ENCODE measurements around the gene RHBDL2. TPM values are rescaled to one million over a fixed set of nuclear protein-coding genes. Genes with fewer than 3 reads are reported as not detected.

Gene RHBDL2
- total and polyA plus RNA-seq, 10 of the 15 experiments (the other 5 are each of a cell fraction or from before 2014, with no cell fraction given) = 0.05 TPM; not detected in 9

DNA sequence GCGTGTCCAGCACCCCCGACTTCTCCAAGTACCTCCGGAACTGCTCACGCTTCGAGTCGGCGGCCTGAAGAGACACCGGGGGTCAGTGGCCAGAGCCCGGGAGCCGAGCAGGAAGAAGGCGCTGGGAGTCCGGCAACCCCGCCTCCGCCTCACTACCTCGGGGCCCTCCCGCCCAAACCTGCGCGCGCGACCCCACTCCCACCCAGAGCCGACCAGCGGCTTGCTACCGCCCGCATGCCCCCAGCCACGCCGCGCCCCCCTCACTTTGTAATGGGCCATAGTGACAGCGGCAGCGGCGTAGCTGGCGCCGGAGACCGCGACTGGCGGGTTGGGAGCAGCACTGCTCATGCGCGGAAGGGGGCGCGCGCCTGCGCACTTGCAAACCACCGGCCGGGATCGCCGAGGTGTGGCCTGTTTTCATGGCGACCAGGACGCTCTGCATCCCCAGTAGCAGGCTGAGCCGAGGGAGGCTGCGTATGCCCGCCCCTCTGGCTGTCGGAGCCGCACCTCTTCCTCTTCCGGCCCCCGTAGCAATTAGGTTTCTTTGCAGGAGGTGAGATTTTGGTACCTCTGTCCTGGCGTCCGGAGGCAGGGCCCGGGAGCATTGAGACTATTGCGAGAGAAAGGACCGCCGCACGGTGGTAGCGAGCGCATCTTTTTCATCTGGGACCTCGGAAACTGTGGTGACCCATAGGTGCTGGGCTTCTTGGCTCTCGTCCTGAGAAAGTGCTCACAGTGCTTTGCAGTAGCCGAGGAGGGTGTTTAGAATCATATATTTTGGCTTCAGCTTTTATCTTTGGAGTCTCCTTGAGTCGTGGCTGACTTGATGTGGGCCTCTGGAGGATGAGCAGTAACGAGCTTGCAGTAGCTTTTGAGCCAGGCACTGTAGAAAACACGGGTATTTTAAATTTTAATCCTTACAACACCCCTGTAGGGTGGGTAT, 68.3 kb downstream of the RHBDL2 start, which contains the start of gene MYCBP:
TSS of gene MYCBP (minus strand) at position 322 of the 943 bp plus-strand sequence. CDS start at position 279, 43 bp downstream.
- in situ Hi-C loops (cut with MboI) = no loop called here
- intact Hi-C loops (cut with micrococcal nuclease; ENCODE audit: unreplicated experiment) = loop anchor here (2.0 to 5.0 kb wide), 2 partner anchors 14 to 119 kb away; partner anchors contain the start of genes AKIRIN1 and RRAGC
- Histone ChIP-seq H4K20me1 (ENCODE audit: control insufficient read depth, insufficient read depth) (no peaks in the 10 kb centered on the region), H3K27ac (ENCODE audit: control insufficient read depth, insufficient read depth) (peak within 1 kb of the TSS; percentile 78), H3K9me3 (replicated peaks; ENCODE audit: control insufficient read depth, insufficient read depth, low read length) (no peaks in the 10 kb centered on the region), H3K4me1 (ENCODE audit: control insufficient read depth, insufficient read depth, low read length) (peaks cover 17% of the 10 kb centered on the region), H3K4me3 (peak within 1 kb of the TSS; percentile 82), H3K36me3 (ENCODE audit: control insufficient read depth in 2 of 2, insufficient read depth in 2 of 2, low read length in 1 of 2) (no peaks in the 10 kb centered on the region), H3K4me2 (ENCODE audit: control insufficient read depth, insufficient read depth) (peak within 1 kb of the TSS; percentile 97), H3K9ac (ENCODE audit: control insufficient read depth, insufficient read depth, low read length) (peak within 1 kb of the TSS; percentile 83), H2AFZ (ENCODE audit: control insufficient read depth, low read depth, low read length) (peak within 1 kb of the TSS; percentile 95), H3K27me3 (replicated peaks in 1 of 2; ENCODE audit: control insufficient read depth in 2 of 2, insufficient read depth in 2 of 2, low read length in 1 of 2) (no peaks in the 10 kb centered on the region), H3K79me2 (ENCODE audit: control insufficient read depth, insufficient read depth, low read length) (peaks cover 23% of the 10 kb centered on the region)
- RAD21 ChIA-PET (ENCODE audit: unreplicated experiment) = interaction anchor here (1.0 to 2.3 kb wide), 7 partner anchors 14 to 233 kb away, joined by 3 to 5 read pairs (median 4); partner anchors contain the start of genes NDUFS5 and RRAGC
- BruUV-seq (replicated peaks) = TSS peak; percentile 76
- SMC1A ChIA-PET (ENCODE audit: uncharacterized antibody, unreplicated experiment) = interaction anchor here (0.9 to 2.6 kb wide), 7 partner anchors 8 to 219 kb away, joined by 3 to 11 read pairs (median 5); partner anchors contain the start of genes GJA9 and NDUFS5
- DNase-seq (ENCODE audit: low read depth, low spot score) (peak; percentile 92), FAIRE-seq (peak; percentile 92), ATAC-seq (peak; percentile 99)
- CTCF ChIA-PET = interaction anchor here (1.2 to 1.4 kb wide), 2 partner anchors 13 to 16 kb away, joined by 3 to 4 read pairs; no protein-coding TSS in a partner anchor
- POLR2A ChIA-PET = interaction anchor here (0.5 to 3.7 kb wide), 5 partner anchors 13 to 193 kb away, joined by 3 to 14 read pairs (median 3); partner anchors contain the start of gene RRAGC
- 2% methylated on average over 52 of the region's 69 CpGs for WGBS (ENCODE audit: insufficient coverage, insufficient replicate concordance, low lambda C conversion rate, missing lambda C conversion rate)
- TF ChIP-seq GABPA (IDR thresholded peaks at IDR 0.05; ENCODE audit: low read depth) (peak; percentile 90), PAX5 (IDR thresholded peaks at IDR 0.05; ENCODE audit: borderline replicate concordance, low read depth, low read length) (peak; percentile 78; the same call in 1 of the 2 replicates), ZBED1 (IDR thresholded peaks at IDR 0.05; ENCODE audit: borderline replicate concordance) (0 out of 2 replicates have a peak, but pooled peaks have one; percentile 50), SPI1 (IDR thresholded peaks at IDR 0.05; ENCODE audit: borderline replicate concordance, insufficient read depth, low read depth, low read length) (0 out of 2 replicates have a peak, but pooled peaks have one; percentile 40), NRF1 (conservative IDR thresholded peaks at IDR 0.05; ENCODE audit: low read depth, low read length) (peak; percentile 90), E4F1 (IDR thresholded peaks at IDR 0.05; ENCODE audit: borderline replicate concordance, partially characterized antibody) (no peak), ZBTB40 (IDR thresholded peaks at IDR 0.05; ENCODE audit: borderline replicate concordance) (peak; percentile 89), BHLHE40 (IDR thresholded peaks at IDR 0.05; ENCODE audit: borderline replicate concordance in 1 of 2, low read depth in 2 of 2, low read length in 1 of 2) (0 out of 4 replicates have a peak, but pooled peaks of 1 of the 2 experiments have one; percentile 16), POLR2AphosphoS5 (IDR thresholded peaks at IDR 0.05; ENCODE audit: low read length) (peak; percentile 80), MXI1 (IDR thresholded peaks at IDR 0.05; ENCODE audit: low read depth, low read length) (peak; percentile 89)
- TF ChIP-seq, protein P1, sequence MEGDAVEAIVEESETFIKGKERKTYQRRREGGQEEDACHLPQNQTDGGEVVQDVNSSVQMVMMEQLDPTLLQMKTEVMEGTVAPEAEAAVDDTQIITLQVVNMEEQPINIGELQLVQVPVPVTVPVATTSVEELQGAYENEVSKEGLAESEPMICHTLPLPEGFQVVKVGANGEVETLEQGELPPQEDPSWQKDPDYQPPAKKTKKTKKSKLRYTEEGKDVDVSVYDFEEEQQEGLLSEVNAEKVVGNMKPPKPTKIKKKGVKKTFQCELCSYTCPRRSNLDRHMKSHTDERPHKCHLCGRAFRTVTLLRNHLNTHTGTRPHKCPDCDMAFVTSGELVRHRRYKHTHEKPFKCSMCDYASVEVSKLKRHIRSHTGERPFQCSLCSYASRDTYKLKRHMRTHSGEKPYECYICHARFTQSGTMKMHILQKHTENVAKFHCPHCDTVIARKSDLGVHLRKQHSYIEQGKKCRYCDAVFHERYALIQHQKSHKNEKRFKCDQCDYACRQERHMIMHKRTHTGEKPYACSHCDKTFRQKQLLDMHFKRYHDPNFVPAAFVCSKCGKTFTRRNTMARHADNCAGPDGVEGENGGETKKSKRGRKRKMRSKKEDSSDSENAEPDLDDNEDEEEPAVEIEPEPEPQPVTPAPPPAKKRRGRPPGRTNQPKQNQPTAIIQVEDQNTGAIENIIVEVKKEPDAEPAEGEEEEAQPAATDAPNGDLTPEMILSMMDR (IDR thresholded peaks at IDR 0.05 in 2 of 3, conservative IDR thresholded peaks at IDR 0.05 in 1 of 3; ENCODE audit: control insufficient read depth in 2 of 3, extremely low read depth in 1 of 3, insufficient read depth in 1 of 3, low read depth in 3 of 3, low read length in 3 of 3) = 0 out of 6 replicates have a peak, but pooled peaks of 1 of the 3 experiments have one; percentile 1
